Tibial artery (tissue), 4 donors: ENCODE results near the gene SIDT1.

ENCODE experiments used
- DNase-seq, 2 donors: peaks; one replicate each; pipeline ENCODE4 v3.0.0-alpha.2; 2019
- H3K27ac ChIP-seq, 2 donors: fragments of 200-600 bp; sonication (generic) in 1 of 2; 1 replicate in 1 of 2; 2 replicates in 1 of 2; pipeline ENCODE4 v1.5.1; 2018 to 2019; ENCODE audit warnings: mild to moderate bottlenecking in 1 of 2
- H3K27me3 ChIP-seq, 2 donors: fragments of 200-600 bp; sonication (generic) in 1 of 2; one replicate each; pipeline versions ENCODE4 v1.5.1 to v1.6.0; 2016 to 2019
- H3K36me3 ChIP-seq, 3 donors: fragments of 200-600 bp; sonication (generic) in 2 of 3; one replicate each; pipeline ENCODE4 v1.5.1; 2016 to 2019; ENCODE audit warnings: mild to moderate bottlenecking in 2 of 3
- H3K4me1 ChIP-seq, 4 donors: fragments of 200-600 bp; sonication (generic) in 2 of 4; 1 replicate in 3 of 4; 2 replicates in 1 of 4; pipeline ENCODE4 v1.5.1; 2016 to 2019
- H3K4me3 ChIP-seq, 2 donors: fragments of 200-600 bp; sonication (generic) in 1 of 2; 1 replicate in 1 of 2; 2 replicates in 1 of 2; pipeline ENCODE4 v1.5.1; 2018 to 2019; ENCODE audit warnings: mild to moderate bottlenecking in 2 of 2
- H3K9me3 ChIP-seq, 3 donors: fragments of 200-600 bp; sonication (generic) in 1 of 3; one replicate each; pipeline ENCODE4 v1.5.1; 2016 to 2019
- intact Hi-C: fragments of 100-400 bp; cut with DNase I; formaldehyde crosslinking; loops from one replicate; pipeline ENCODE4 v1.15.0; 2023; ENCODE audit warnings: low total_unique reads
- TF ChIP-seq, protein P1 (sequence below), 2 experiments: fragments of 200-600 bp in 1 of 2; fragments of 450-650 bp in 1 of 2; IDR thresholded peaks; one replicate each; pipeline ENCODE4 v1.5.1; 2017 to 2019; ENCODE audit warnings: antibody characterized with exemption in 2 of 2, mild to moderate bottlenecking in 1 of 2, moderate library complexity in 1 of 2

The SIDT1 gene

DNA sequence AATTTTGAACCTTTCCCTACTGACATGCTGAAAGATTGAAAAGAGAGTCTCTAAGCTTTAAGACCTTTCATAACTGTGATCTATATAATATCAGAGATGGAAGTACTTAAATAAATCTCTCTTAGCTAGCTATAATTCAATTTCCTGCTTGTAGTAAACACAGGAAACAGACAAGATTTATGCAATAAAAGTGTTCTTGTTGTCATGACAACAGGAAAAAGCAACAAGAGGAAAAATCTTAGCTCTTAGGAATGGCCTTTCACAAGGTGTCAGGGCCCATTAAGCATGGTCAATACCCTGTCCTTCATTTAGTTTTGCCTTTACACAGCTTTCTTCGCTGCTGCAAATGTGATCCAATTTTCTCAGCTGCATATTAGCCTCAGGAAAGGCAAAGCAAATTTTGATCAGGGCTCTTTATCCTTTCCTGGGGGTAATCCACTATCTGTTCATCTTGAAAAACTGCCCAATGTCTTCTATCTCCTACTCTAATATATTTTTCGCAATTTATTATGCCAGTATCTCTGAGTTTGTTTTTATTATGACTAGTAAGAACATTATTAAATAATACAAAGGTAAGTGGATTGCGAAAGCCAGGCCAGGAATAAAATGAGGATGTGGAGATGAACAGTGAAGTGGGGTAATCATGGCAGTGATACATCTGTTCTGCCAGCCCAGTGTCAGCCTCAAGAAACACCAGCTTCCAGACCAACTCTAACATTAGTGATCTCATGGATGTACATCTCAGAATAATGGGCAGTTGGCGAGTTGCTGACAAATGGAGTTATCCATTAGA, 28.7 kb downstream of the SIDT1 start:
- Histone ChIP-seq H3K27me3 (no peaks in the 10 kb centered on the region), H3K36me3 (no peaks in the 10 kb centered on the region), H3K4me1 (no peaks in the 10 kb centered on the region), H3K4me3 (no peak overlapping the region), H3K27ac (no peak overlapping the region), H3K9me3 (no peaks in the 10 kb centered on the region)
- intact Hi-C loops: no loop called here
- TF ChIP-seq, protein P1, sequence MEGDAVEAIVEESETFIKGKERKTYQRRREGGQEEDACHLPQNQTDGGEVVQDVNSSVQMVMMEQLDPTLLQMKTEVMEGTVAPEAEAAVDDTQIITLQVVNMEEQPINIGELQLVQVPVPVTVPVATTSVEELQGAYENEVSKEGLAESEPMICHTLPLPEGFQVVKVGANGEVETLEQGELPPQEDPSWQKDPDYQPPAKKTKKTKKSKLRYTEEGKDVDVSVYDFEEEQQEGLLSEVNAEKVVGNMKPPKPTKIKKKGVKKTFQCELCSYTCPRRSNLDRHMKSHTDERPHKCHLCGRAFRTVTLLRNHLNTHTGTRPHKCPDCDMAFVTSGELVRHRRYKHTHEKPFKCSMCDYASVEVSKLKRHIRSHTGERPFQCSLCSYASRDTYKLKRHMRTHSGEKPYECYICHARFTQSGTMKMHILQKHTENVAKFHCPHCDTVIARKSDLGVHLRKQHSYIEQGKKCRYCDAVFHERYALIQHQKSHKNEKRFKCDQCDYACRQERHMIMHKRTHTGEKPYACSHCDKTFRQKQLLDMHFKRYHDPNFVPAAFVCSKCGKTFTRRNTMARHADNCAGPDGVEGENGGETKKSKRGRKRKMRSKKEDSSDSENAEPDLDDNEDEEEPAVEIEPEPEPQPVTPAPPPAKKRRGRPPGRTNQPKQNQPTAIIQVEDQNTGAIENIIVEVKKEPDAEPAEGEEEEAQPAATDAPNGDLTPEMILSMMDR (IDR thresholded peaks at IDR 0.05): no peak
- DNase-seq: no peak

DNA sequence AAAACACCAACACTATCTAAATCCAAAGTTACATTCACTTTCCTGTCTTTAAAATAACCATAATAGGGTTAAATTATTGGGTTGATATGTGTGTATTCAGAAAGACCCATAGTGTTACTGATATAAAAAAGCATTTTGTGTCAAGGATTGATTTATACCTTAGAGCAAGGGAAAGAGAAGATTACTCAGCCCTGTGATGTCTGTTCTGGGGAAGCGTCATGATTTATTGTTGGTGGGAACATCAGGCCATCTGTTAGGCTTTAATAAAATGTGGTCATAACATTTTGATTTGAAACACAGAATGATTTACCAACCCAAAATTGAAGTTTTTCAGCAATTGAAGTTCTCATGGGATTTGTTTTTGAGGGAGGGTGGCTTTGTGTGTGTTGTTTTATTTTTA, 33.2 kb downstream of the SIDT1 start:
- Histone ChIP-seq H3K36me3 (no peaks in the 10 kb centered on the region), H3K27ac (no peak overlapping the region), H3K27me3 (peaks cover 0 to 3% of the 10 kb centered on the region in 2 donors), H3K4me3 (no peak overlapping the region), H3K4me1 (no peaks in the 10 kb centered on the region), H3K9me3 (no peaks in the 10 kb centered on the region)
- no peak for DNase-seq
- TF ChIP-seq, protein P1 (IDR thresholded peaks at IDR 0.05): no peak
- intact Hi-C loops: no loop called here

DNA sequence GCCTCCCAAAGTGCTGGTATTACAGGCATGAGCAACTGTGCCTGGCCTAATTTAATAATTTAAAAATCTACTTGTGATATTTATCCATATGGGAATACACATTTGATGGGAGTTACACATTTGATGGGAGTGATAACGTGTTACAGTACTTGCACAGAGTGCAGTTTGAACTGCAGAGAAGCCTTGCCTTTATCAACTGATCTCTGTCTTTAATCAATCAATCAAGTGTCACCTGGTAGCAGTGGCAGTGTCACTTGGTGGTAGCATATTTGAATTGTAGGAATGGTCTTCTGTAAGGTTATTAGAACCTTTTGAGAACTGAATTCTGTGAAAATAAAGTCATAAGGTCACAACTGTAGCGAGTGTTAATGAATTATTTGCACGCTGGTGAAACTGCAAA, 37.8 kb downstream of the SIDT1 start:
- no peak for DNase-seq
- H3K4me1 ChIP-seq: no peaks in the 10 kb centered on the region
- H3K27me3 ChIP-seq: peaks cover 0 to 3% of the 10 kb centered on the region in 2 donors
- no peak overlapping the region for H3K27ac ChIP-seq
- no peaks in the 10 kb centered on the region for H3K9me3 ChIP-seq
- TF ChIP-seq, protein P1 (IDR thresholded peaks at IDR 0.05): no peak
- intact Hi-C loops: no loop called here
- no peak overlapping the region for H3K4me3 ChIP-seq
- H3K36me3 ChIP-seq: no peaks in the 10 kb centered on the region

DNA sequence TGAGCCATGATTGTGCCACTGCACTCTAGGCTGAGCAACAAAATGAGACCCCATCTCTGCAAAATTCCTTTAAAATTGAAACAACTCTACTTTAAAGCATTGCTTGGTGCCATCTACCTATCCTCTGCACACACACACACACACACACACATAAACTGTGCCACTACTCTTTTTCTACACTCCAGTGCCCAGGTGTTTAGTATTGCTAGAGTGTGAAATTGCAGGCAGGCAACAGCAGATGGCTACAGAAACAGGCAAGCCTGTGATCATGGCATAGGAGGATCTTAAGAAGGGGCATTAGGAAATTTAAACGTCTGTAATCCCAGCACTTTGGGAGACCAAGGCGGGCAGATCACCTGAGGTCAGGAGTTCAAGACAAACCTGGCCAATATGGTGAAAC, 39.0 kb downstream of the SIDT1 start:
- intact Hi-C loops: no loop called here
- Histone ChIP-seq H3K9me3 (no peaks in the 10 kb centered on the region), H3K27me3 (peaks cover 0 to 3% of the 10 kb centered on the region in 2 donors), H3K4me3 (no peak overlapping the region), H3K4me1 (no peaks in the 10 kb centered on the region), H3K36me3 (no peaks in the 10 kb centered on the region), H3K27ac (no peak overlapping the region)
- no peak for DNase-seq
- TF ChIP-seq, protein P1 (IDR thresholded peaks at IDR 0.05): no peak

DNA sequence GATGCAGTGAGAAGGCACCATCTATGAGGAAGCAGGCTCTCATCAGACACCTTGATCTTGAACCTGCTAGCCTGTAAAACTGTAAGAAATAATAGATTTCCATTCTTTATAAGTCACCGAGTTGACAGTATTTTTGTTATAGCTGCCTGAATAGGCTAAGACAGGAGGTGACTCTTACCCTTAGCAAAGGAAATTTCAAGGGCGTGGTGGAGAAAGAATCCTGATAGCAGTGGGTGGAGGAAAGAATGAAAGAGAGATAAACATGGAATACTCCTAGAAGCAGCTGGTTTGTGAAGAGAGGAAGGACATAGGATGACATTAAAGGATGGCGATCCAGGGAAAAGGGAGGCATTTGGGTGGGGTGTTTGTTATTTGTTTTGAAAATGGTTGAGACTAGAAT, 41.4 kb downstream of the SIDT1 start:
- TF ChIP-seq, protein P1 (IDR thresholded peaks at IDR 0.05): no peak
- intact Hi-C loops: no loop called here
- no peak overlapping the region for H3K27ac ChIP-seq
- DNase-seq: no peak
- no peak overlapping the region for H3K4me3 ChIP-seq
- no peaks in the 10 kb centered on the region for H3K4me1 ChIP-seq
- H3K27me3 ChIP-seq: no peaks in the 10 kb centered on the region
- H3K36me3 ChIP-seq: no peaks in the 10 kb centered on the region
- H3K9me3 ChIP-seq: no peaks in the 10 kb centered on the region
